ENCODE measurements around the gene MYH9. TPM values are rescaled to one million over a fixed set of nuclear protein-coding genes. Genes with fewer than 3 reads are reported as not detected.
"Not testable (repeated sequence)": the region's sequence is repeated elsewhere in the genome, so short reads cannot be mapped to it uniquely, and the experiment has no call there.

The MYH9 gene
- total and polyA plus RNA-seq, 7 donors, result 35.6 to 214 (median 92.0) TPM

GRCh38 chr22:36413022-36413775 is 25.4 kb upstream of the MYH9 start:
- DNase-seq (no peak), ATAC-seq (peak; percentile 53 to 80 (median 74))
- Histone ChIP-seq H3K27me3 (ENCODE audit: insufficient read depth in 3 of 3, low read length in 2 of 3) (peaks cover 0 to 2% (median 0%) of the 10 kb centered on the region in 3 donors), H3K9me3 (no peaks in the 10 kb centered on the region), H3K4me3 (no peak overlapping the region), H3K4me1 (peaks cover 12% of the 10 kb centered on the region), H3K27ac (peak overlapping the region; percentile 58), H3K36me3 (ENCODE audit: insufficient read depth in 1 of 2, low read depth in 1 of 2) (no peaks in the 10 kb centered on the region)
- 65 to 70% (median 70%) methylated on average over 11 of the region's 11 CpGs for WGBS, 3 donors
- TF ChIP-seq, protein P1, sequence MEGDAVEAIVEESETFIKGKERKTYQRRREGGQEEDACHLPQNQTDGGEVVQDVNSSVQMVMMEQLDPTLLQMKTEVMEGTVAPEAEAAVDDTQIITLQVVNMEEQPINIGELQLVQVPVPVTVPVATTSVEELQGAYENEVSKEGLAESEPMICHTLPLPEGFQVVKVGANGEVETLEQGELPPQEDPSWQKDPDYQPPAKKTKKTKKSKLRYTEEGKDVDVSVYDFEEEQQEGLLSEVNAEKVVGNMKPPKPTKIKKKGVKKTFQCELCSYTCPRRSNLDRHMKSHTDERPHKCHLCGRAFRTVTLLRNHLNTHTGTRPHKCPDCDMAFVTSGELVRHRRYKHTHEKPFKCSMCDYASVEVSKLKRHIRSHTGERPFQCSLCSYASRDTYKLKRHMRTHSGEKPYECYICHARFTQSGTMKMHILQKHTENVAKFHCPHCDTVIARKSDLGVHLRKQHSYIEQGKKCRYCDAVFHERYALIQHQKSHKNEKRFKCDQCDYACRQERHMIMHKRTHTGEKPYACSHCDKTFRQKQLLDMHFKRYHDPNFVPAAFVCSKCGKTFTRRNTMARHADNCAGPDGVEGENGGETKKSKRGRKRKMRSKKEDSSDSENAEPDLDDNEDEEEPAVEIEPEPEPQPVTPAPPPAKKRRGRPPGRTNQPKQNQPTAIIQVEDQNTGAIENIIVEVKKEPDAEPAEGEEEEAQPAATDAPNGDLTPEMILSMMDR (IDR thresholded peaks at IDR 0.05), result no peak
- intact Hi-C loops (cut with DNase I), result loop anchor here in 1 of 2 donors (5.0 kb wide), 1 partner anchor 34 kb away; no protein-coding TSS in a partner anchor

DNA sequence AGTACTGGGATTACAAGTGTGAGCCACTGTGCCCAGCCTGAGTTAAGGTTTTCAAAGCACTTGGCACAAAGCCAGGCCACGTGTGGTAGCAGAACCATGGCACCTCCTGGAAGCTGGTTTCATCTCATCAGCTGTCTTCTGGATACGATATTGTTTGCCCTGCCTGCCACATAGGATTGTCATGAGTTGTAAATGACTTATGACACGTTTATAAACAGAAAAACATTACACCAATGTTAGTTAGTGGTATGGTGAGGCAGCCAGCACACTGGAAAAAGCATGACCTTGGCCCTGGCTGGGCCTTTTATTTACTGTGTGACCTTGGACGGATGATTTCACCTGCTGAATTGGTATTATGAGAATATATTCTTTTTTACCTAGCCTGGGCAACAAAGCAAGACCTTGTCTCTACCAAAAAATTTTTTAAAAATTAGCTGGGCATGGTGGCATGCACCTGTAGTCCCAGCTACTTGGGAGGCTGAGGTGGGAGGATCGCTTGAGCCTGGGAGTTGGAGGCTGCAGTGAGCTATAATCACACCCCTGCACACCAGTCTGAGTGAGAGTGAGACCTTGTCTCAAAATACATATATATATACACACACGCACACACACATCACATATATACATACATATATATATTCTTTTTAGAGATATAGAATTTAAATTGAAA is 24.0 kb upstream of the MYH9 start:
- Histone ChIP-seq H3K27ac (peak overlapping the region; percentile 80), H3K27me3 (ENCODE audit: insufficient read depth in 3 of 3, low read length in 2 of 3) (peaks cover 0 to under 1% (median 0%) of the 10 kb centered on the region in 3 donors), H3K4me1 (peaks cover 12% of the 10 kb centered on the region), H3K4me3 (no peak overlapping the region), H3K9me3 (no peaks in the 10 kb centered on the region), H3K36me3 (ENCODE audit: insufficient read depth in 1 of 2, low read depth in 1 of 2) (no peaks in the 10 kb centered on the region)
- intact Hi-C loops (cut with DNase I), result loop anchor here in 1 of 2 donors (5.0 kb wide), 1 partner anchor 36 kb away; no protein-coding TSS in a partner anchor
- 55 to 60% (median 58%) methylated on average over 6 of the region's 6 CpGs for WGBS, 3 donors
- DNase-seq (no peak), ATAC-seq (peak in 3 of 4 donors; percentile 29 to 41 (median 39))
- TF ChIP-seq, protein P1 (IDR thresholded peaks at IDR 0.05), result no peak

GRCh38 chr22:36409911-36410756 is 22.4 kb upstream of the MYH9 start:
- ATAC-seq (peak; percentile 86 to 89 (median 87)), DNase-seq (peak; percentile 65 to 74)
- 18 to 19% (median 19%) methylated on average over 56 of the region's 56 CpGs for WGBS, 3 donors
- intact Hi-C loops (cut with DNase I), result loop anchor here in 1 of 2 donors (5.0 kb wide), 1 partner anchor 37 kb away; no protein-coding TSS in a partner anchor
- H3K9me3 ChIP-seq, result no peaks in the 10 kb centered on the region
- peaks cover 12% of the 10 kb centered on the region for H3K4me1 ChIP-seq
- peak overlapping the region; percentile 63 for H3K4me3 ChIP-seq
- no peaks in the 10 kb centered on the region for H3K36me3 ChIP-seq (ENCODE audit: insufficient read depth in 1 of 2, low read depth in 1 of 2)
- H3K27ac ChIP-seq, result peak overlapping the region; percentile 80
- H3K27me3 ChIP-seq (ENCODE audit: insufficient read depth in 3 of 3, low read length in 2 of 3), result no peaks in the 10 kb centered on the region
- TF ChIP-seq, protein P1 (IDR thresholded peaks at IDR 0.05), result no peak

GRCh38 chr22:36409554-36409910 is 21.8 kb upstream of the MYH9 start:
- 69 to 76% (median 72%) methylated on average over 15 of the region's 15 CpGs for WGBS, 3 donors
- intact Hi-C loops (cut with DNase I); H3K27me3 ChIP-seq (ENCODE audit: insufficient read depth in 3 of 3, low read length in 2 of 3); H3K9me3 ChIP-seq; H3K36me3 ChIP-seq (ENCODE audit: insufficient read depth in 1 of 2, low read depth in 1 of 2); DNase-seq: not testable (repeated sequence)
- H3K4me1 ChIP-seq, result peaks cover 12% of the 10 kb centered on the region
- peak in 1 of 4 donors; percentile 8 for ATAC-seq
- peak overlapping the region; percentile 63 for H3K4me3 ChIP-seq
- peak overlapping the region; percentile 80 for H3K27ac ChIP-seq

Data from psoas muscle (tissue), 8 donors.